GM18520 (cell line): ENCODE results near the gene UHRF1.

Experiments used
- ATAC-seq: cut with Tn5 transposase; IDR thresholded peaks from one replicate; pipeline ENCODE4 v1.9.1; 2021; ENCODE audit not compliant: unreplicated experiment

Gene UHRF1

GRCh38 chr19:4987256-4987655 is 78.0 kb downstream of the UHRF1 start:
- no peak for ATAC-seq

- no peak for ATAC-seq
Observed at GRCh38 chr19:4987692-4988370, 78.5 kb downstream of the UHRF1 start.

- no peak for ATAC-seq
Observed at GRCh38 chr19:4988770-4989251, 79.5 kb downstream of the UHRF1 start.

GRCh38 chr19:4990306-4990705 is 81.0 kb downstream of the UHRF1 start:
- no peak for ATAC-seq

GRCh38 chr19:4991538-4991937 is 82.2 kb downstream of the UHRF1 start:
- ATAC-seq, result no peak

- ATAC-seq, result no peak
Observed at GRCh38 chr19:4991996-4992698, 82.8 kb downstream of the UHRF1 start.

GRCh38 chr19:4993683-4994082 is 84.4 kb downstream of the UHRF1 start:
- no peak for ATAC-seq

GRCh38 chr19:4996701-4997100 is 87.4 kb downstream of the UHRF1 start:
- ATAC-seq, result no peak

GRCh38 chr19:4997297-4997696 is 88.0 kb downstream of the UHRF1 start:
- no peak for ATAC-seq

- ATAC-seq, result no peak
Observed at GRCh38 chr19:5000120-5000611, 90.9 kb downstream of the UHRF1 start.

- ATAC-seq, result no peak
Observed at GRCh38 chr19:5001615-5002014, 92.3 kb downstream of the UHRF1 start.

GRCh38 chr19:5002143-5002542 is 92.8 kb downstream of the UHRF1 start:
- ATAC-seq, result no peak

- ATAC-seq, result no peak
Observed at GRCh38 chr19:5003781-5004180, 94.5 kb downstream of the UHRF1 start.

- ATAC-seq, result no peak
Observed at GRCh38 chr19:5005096-5005495, 95.8 kb downstream of the UHRF1 start.

GRCh38 chr19:5006201-5006600 is 96.9 kb downstream of the UHRF1 start:
- ATAC-seq, result no peak

GRCh38 chr19:5006821-5007220 is 97.5 kb downstream of the UHRF1 start:
- no peak for ATAC-seq
